K562 (cell line): Measurements from ENCODE around the gene SLC35B1. TPM values are rescaled to one million over a fixed set of nuclear protein-coding genes. Genes with fewer than 3 reads are reported as not detected.
A peak's percentile ranks its signal among the peaks of the same experiment; 100 is the strongest.

Source experiments
- BCL6 ChIP-seq: fragments of 250-450 bp; sonication (Bioruptor Pico); IDR thresholded peaks from 2 replicates; pipeline ENCODE4 v1.4.0; 2020
- BMI1 ChIP-seq: fragments of 150-350 bp; IDR thresholded peaks from 2 replicates; pipeline ENCODE4 v1.6.1; 2014; ENCODE audit warnings: low read length
- DPF2 ChIP-seq: fragments of 450-650 bp; IDR thresholded peaks from 2 replicates; pipeline ENCODE4 v1.6.1; 2016
- EGR1 ChIP-seq: fragments of 450-650 bp; conservative IDR thresholded peaks from 2 replicates; pipeline ENCODE4 v1.6.1; 2017; ENCODE audit warnings: mild to moderate bottlenecking
- ETV5 ChIP-seq: sonication (generic); formaldehyde crosslinking; IDR thresholded peaks from 2 replicates; pipeline ENCODE4 v1.4.0; 2020; ENCODE audit warnings: low read depth, mild to moderate bottlenecking, missing genetic modification reagents
- FOXA3 ChIP-seq, 2 experiments: fragments of 450-650 bp in 1 of 2; sonication (generic) in 1 of 2; formaldehyde crosslinking; IDR thresholded peaks in 1 of 2; conservative IDR thresholded peaks in 1 of 2; 2 replicates each; pipeline versions ENCODE4 v1.4.0 to v1.8.0; 2020 to 2022; ENCODE audit warnings: mild to moderate bottlenecking in 2 of 2, missing genetic modification reagents in 1 of 2
- GTF2E2 ChIP-seq: fragments of 200-800 bp; sonication (Bioruptor generic); IDR thresholded peaks from 2 replicates; pipeline ENCODE4 v1.6.1; 2016; ENCODE audit warnings: missing genetic modification characterization, missing compliant biosample characterization
- KDM4B ChIP-seq, 2 experiments: fragments of 450-650 bp in 1 of 2; sonication (generic) in 1 of 2; IDR thresholded peaks; 2 replicates each; pipeline ENCODE4 v1.6.1; 2016 to 2017; ENCODE audit warnings: borderline replicate concordance in 2 of 2, antibody characterized with exemption in 1 of 2, low read depth in 1 of 2, mild to moderate bottlenecking in 1 of 2
- LARP7 ChIP-seq: fragments of 450-650 bp; IDR thresholded peaks from 2 replicates; pipeline ENCODE4 v1.6.1; 2016
- NFE2L1 ChIP-seq: fragments of 450-650 bp; IDR thresholded peaks from 2 replicates; pipeline ENCODE4 v1.6.1; 2016; ENCODE audit warnings: missing genetic modification characterization, low read depth, mild to moderate bottlenecking, missing compliant biosample characterization, moderate library complexity, borderline replicate concordance
- NFRKB ChIP-seq: fragments of 450-650 bp; IDR thresholded peaks from 2 replicates; pipeline ENCODE4 v1.6.1; 2016; ENCODE audit warnings: low read depth
- SMARCA4 ChIP-seq: fragments of 450-650 bp; IDR thresholded peaks from 2 replicates; pipeline ENCODE4 v1.6.1; 2016
- SREBF2 ChIP-seq: sonication (generic); formaldehyde crosslinking; IDR thresholded peaks from 2 replicates; pipeline ENCODE4 v1.4.0; 2020; ENCODE audit warnings: mild to moderate bottlenecking, missing genetic modification reagents
- TEAD1 ChIP-seq, 2 experiments: fragments of 450-650 bp in 1 of 2; sonication (generic) in 1 of 2; formaldehyde crosslinking; IDR thresholded peaks; 2 replicates each; pipeline versions ENCODE4 v1.4.0 to v1.8.0; 2020 to 2022; ENCODE audit warnings: mild to moderate bottlenecking in 2 of 2, missing genetic modification reagents in 1 of 2
- ZNF23 ChIP-seq: fragments of 250-450 bp; sonication (Bioruptor Pico); IDR thresholded peaks from 2 replicates; pipeline ENCODE4 v1.4.0; 2020; ENCODE audit warnings: mild to moderate bottlenecking
- ZNF589 ChIP-seq: fragments of 200-800 bp; sonication (Bioruptor generic); IDR thresholded peaks from 2 replicates; pipeline ENCODE4 v1.6.1; 2016; ENCODE audit warnings: low read depth, missing genetic modification characterization, missing compliant biosample characterization
- ZNF707 ChIP-seq: fragments of 250-450 bp; sonication (Bioruptor Pico); conservative IDR thresholded peaks from 2 replicates; pipeline ENCODE4 v1.8.0; 2022; ENCODE audit warnings: inconsistent platforms, mild to moderate bottlenecking, moderate library complexity
- ZNF785 ChIP-seq: fragments of 250-450 bp; sonication (Bioruptor Pico); IDR thresholded peaks from 2 replicates; pipeline ENCODE4 v1.4.0; 2020; ENCODE audit warnings: mild to moderate bottlenecking
- polyA plus RNA-seq, 8 experiments: library from polyadenylated mRNA; depleted of rRNA in 4 of 8; stranded (reverse) in 5 of 8; unstranded in 3 of 8; fragments of >200 nt; fragmentation: Nextera tagmentation in 2 of 8; fragmentation: Illumina TruSeq in 1 of 8; extraction: Ambion mirVana in 2 of 8; extraction: Trizol in 1 of 8; gene quantifications; 2 replicates each; pipeline versions ENCODE4 v1.2.1 to v1.2.3, GENCODE V29; 2011 to 2014; ENCODE audit warnings: inconsistent platforms in 1 of 8, missing spikeins in 1 of 8
- total RNA-seq, 7 experiments: library from RNA; depleted of rRNA in 6 of 7; stranded (reverse); fragments of >200 nt in 6 of 7; fragmentation: Illumina TruSeq in 2 of 7; extraction: Trizol in 2 of 7; gene quantifications; 2 replicates each; pipeline versions ENCODE4 v1.2.1 to v1.2.3, GENCODE V29; 2011 to 2021; ENCODE audit warnings: low replicate concordance in 1 of 7
- TF ChIP-seq, protein P1 (sequence below): fragments of 250-450 bp; sonication (Bioruptor Pico); IDR thresholded peaks from 2 replicates; pipeline ENCODE4 v1.8.0; 2022; ENCODE audit warnings: inconsistent platforms, mild to moderate bottlenecking, moderate library complexity, borderline replicate concordance
- TF ChIP-seq, protein P2 (sequence below): fragments of 450-650 bp; formaldehyde crosslinking; IDR thresholded peaks from 2 replicates; pipeline ENCODE4 v1.4.0; 2020; ENCODE audit warnings: mild to moderate bottlenecking, moderate library complexity
- TF ChIP-seq, protein P3 (sequence below), 2 experiments: fragments of 450-650 bp; IDR thresholded peaks; 2 replicates each; pipeline ENCODE4 v1.6.1; 2016
- TF ChIP-seq, protein P4 (sequence below), 2 experiments: fragments of 450-650 bp; conservative IDR thresholded peaks; 2 replicates each; pipeline ENCODE4 v1.6.1; 2017; ENCODE audit warnings: mild to moderate bottlenecking in 2 of 2, moderate library complexity in 2 of 2
- TF ChIP-seq, protein P5 (sequence below): conservative IDR thresholded peaks from 2 replicates; pipeline ENCODE4 v1.6.1; 2011; ENCODE audit warnings: low read depth, mild to moderate bottlenecking, low read length; ENCODE audit not compliant: control insufficient read depth

Gene SLC35B1
- total and polyA plus RNA-seq, 9 of the 15 experiments (the other 6 are each of a cell fraction or from before 2014, with no cell fraction given): 51.4 to 87.9 (median 66.3) TPM

DNA sequence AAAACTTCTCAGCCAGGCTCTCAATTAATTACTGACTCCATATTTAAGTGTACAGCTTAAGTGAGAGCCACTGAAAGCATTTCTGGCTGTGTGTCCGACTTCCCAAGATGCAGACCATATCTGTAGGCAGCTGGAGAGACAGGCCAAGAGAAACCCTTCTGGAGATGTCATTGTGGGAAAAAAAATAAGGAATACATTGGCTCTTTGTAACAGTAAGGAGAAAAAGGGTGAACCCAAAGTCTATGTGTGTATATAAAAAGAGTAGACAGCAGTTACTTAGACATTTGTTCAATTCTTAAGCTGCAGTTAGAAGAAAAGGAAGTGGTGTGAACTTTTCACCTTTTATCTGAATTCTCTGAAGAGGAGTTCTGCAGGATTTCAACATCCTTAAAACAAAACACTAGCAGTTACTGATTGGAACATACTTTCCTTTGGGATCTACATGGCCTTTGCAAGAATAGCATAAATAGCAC, 34.4 kb upstream of the SLC35B1 start (continued):
- TF ChIP-seq, protein P1, sequence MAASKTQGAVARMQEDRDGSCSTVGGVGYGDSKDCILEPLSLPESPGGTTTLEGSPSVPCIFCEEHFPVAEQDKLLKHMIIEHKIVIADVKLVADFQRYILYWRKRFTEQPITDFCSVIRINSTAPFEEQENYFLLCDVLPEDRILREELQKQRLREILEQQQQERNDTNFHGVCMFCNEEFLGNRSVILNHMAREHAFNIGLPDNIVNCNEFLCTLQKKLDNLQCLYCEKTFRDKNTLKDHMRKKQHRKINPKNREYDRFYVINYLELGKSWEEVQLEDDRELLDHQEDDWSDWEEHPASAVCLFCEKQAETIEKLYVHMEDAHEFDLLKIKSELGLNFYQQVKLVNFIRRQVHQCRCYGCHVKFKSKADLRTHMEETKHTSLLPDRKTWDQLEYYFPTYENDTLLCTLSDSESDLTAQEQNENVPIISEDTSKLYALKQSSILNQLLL: no peak
- TF ChIP-seq SREBF2 (CRISPR knock-in tag) (no peak), ZNF589 (CRISPR knock-in tag) (0 out of 2 replicates have a peak, but pooled peaks have one; percentile 29), ZNF707 (no peak), BCL6 (no peak), FOXA3 (CRISPR knock-in tag; conservative IDR thresholded peaks at IDR 0.05 in 1 of 2, IDR thresholded peaks at IDR 0.05 in 1 of 2) (no peak), EGR1 (no peak), SMARCA4 (peak; percentile 78), ZNF785 (CRISPR knock-in tag) (no peak), BMI1 (no peak), KDM4B (IDR thresholded peaks at IDR 0.05; ENCODE audit: borderline replicate concordance in 2 of 2, low read depth in 1 of 2) (no peak), ETV5 (CRISPR knock-in tag) (no peak), NFRKB (no peak), NFE2L1 (tag) (no peak), TEAD1 (CRISPR knock-in tag; IDR thresholded peaks at IDR 0.05) (no peak), GTF2E2 (tag) (0 out of 2 replicates have a peak, but pooled peaks have one; percentile 25), LARP7 (no peak), DPF2 (peak; percentile 77), ZNF23 (CRISPR knock-in tag) (no peak)
- TF ChIP-seq, protein P2, sequence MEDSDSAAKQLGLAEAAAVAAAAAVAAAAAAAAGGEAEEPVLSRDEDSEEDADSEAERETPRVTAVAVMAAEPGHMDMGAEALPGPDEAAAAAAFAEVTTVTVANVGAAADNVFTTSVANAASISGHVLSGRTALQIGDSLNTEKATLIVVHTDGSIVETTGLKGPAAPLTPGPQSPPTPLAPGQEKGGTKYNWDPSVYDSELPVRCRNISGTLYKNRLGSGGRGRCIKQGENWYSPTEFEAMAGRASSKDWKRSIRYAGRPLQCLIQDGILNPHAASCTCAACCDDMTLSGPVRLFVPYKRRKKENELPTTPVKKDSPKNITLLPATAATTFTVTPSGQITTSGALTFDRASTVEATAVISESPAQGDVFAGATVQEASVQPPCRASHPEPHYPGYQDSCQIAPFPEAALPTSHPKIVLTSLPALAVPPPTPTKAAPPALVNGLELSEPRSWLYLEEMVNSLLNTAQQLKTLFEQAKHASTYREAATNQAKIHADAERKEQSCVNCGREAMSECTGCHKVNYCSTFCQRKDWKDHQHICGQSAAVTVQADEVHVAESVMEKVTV (CRISPR knock-in tag): no peak
- TF ChIP-seq, protein P3, sequence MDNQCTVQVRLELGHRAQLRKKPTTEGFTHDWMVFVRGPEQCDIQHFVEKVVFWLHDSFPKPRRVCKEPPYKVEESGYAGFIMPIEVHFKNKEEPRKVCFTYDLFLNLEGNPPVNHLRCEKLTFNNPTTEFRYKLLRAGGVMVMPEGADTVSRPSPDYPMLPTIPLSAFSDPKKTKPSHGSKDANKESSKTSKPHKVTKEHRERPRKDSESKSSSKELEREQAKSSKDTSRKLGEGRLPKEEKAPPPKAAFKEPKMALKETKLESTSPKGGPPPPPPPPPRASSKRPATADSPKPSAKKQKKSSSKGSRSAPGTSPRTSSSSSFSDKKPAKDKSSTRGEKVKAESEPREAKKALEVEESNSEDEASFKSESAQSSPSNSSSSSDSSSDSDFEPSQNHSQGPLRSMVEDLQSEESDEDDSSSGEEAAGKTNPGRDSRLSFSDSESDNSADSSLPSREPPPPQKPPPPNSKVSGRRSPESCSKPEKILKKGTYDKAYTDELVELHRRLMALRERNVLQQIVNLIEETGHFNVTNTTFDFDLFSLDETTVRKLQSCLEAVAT (IDR thresholded peaks at IDR 0.05): no peak
- TF ChIP-seq, protein P4, sequence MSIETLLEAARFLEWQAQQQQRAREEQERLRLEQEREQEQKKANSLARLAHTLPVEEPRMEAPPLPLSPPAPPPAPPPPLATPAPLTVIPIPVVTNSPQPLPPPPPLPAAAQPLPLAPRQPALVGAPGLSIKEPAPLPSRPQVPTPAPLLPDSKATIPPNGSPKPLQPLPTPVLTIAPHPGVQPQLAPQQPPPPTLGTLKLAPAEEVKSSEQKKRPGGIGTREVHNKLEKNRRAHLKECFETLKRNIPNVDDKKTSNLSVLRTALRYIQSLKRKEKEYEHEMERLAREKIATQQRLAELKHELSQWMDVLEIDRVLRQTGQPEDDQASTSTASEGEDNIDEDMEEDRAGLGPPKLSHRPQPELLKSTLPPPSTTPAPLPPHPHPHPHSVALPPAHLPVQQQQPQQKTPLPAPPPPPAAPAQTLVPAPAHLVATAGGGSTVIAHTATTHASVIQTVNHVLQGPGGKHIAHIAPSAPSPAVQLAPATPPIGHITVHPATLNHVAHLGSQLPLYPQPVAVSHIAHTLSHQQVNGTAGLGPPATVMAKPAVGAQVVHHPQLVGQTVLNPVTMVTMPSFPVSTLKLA (conservative IDR thresholded peaks at IDR 0.05): 0 out of 4 replicates have a peak, but pooled peaks of 1 of the 2 experiments have one; percentile 14
- TF ChIP-seq, protein P5, sequence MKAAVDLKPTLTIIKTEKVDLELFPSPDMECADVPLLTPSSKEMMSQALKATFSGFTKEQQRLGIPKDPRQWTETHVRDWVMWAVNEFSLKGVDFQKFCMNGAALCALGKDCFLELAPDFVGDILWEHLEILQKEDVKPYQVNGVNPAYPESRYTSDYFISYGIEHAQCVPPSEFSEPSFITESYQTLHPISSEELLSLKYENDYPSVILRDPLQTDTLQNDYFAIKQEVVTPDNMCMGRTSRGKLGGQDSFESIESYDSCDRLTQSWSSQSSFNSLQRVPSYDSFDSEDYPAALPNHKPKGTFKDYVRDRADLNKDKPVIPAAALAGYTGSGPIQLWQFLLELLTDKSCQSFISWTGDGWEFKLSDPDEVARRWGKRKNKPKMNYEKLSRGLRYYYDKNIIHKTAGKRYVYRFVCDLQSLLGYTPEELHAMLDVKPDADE: no peak
